GM19023 (cell line): ENCODE results near the gene ZNF148.
"Not testable (repeated sequence)": the region's sequence is repeated elsewhere in the genome, so short reads cannot be mapped to it uniquely, and the experiment has no call there.

ENCODE experiments used
- ATAC-seq: cut with Tn5 transposase; IDR thresholded peaks from one replicate; pipeline ENCODE4 v1.9.1; 2021; ENCODE audit warnings: mild to moderate bottlenecking, moderate library complexity; ENCODE audit not compliant: unreplicated experiment

ZNF148 gene

GRCh38 chr3:125378762-125379161, 3.6 kb upstream of the ZNF148 start:
- no peak for ATAC-seq

- ATAC-seq, result no peak
These were observed 990 bp upstream of the ZNF148 start for GRCh38 chr3:125375950-125376679.

GRCh38 chr3:125374501-125374995, 577 bp downstream of the ZNF148 start:
- ATAC-seq, result peak; percentile 35

GRCh38 chr3:125367403-125368230, 7.5 kb downstream of the ZNF148 start:
- ATAC-seq, result no peak

GRCh38 chr3:125366132-125366531, 9.0 kb downstream of the ZNF148 start:
- ATAC-seq, result no peak

GRCh38 chr3:125359700-125360099, 15.4 kb downstream of the ZNF148 start:
- ATAC-seq, result no peak

- no peak for ATAC-seq
These were observed 16.2 kb downstream of the ZNF148 start for GRCh38 chr3:125358923-125359322.

GRCh38 chr3:125357837-125358236, 17.3 kb downstream of the ZNF148 start:
- no peak for ATAC-seq

GRCh38 chr3:125357032-125357658, 18.0 kb downstream of the ZNF148 start:
- ATAC-seq, result peak; percentile 86

GRCh38 chr3:125356140-125357026, 18.7 kb downstream of the ZNF148 start:
- ATAC-seq, result no peak

- ATAC-seq, result no peak
These were observed 21.5 kb downstream of the ZNF148 start for GRCh38 chr3:125353659-125354058.

GRCh38 chr3:125353128-125353527, 22.0 kb downstream of the ZNF148 start:
- ATAC-seq, result no peak

- no peak for ATAC-seq
These were observed 23.2 kb downstream of the ZNF148 start for GRCh38 chr3:125351814-125352456.

GRCh38 chr3:125351152-125351551, 24.0 kb downstream of the ZNF148 start:
- no peak for ATAC-seq

- no peak for ATAC-seq
These were observed 24.5 kb downstream of the ZNF148 start for GRCh38 chr3:125350597-125350996.

GRCh38 chr3:125349556-125350165, 25.5 kb downstream of the ZNF148 start:
- ATAC-seq, result no peak

GRCh38 chr3:125349055-125349454, 26.1 kb downstream of the ZNF148 start:
- no peak for ATAC-seq

- not testable (repeated sequence) for ATAC-seq
These were observed 31.8 kb downstream of the ZNF148 start for GRCh38 chr3:125343367-125343766.

- ATAC-seq, result no peak
These were observed 35.0 kb downstream of the ZNF148 start for GRCh38 chr3:125340121-125340520.

- ATAC-seq, result no peak
These were observed 37.6 kb downstream of the ZNF148 start for GRCh38 chr3:125337506-125337905.
